HG02610 (cell line): Measurements from ENCODE around the gene NEK6.

ENCODE experiments used
- ATAC-seq: cut with Tn5 transposase; IDR thresholded peaks from one replicate; pipeline ENCODE4 v1.9.1; 2021; ENCODE audit warnings: mild to moderate bottlenecking, moderate library complexity; ENCODE audit not compliant: unreplicated experiment

The NEK6 gene

DNA sequence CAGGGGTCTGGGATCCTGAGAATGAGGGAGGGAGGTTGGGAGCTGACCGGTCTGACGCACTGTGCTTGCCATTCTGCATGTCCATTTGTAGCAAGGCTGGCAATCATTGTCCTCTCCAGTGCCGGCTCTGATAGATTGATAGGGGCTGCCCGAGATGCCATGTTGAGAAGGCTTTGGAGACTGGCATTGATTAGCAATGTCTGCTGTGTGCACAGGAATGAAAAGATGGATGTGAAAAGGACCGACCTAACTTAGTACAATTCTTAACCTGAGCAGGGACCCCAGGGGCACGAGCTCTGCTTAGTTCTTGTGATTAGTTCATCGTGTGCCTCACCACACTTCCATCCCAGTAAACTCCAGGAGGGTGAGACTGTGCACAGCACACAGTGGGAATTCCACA, 17.0 kb downstream of the NEK6 start:
- ATAC-seq: no peak

DNA sequence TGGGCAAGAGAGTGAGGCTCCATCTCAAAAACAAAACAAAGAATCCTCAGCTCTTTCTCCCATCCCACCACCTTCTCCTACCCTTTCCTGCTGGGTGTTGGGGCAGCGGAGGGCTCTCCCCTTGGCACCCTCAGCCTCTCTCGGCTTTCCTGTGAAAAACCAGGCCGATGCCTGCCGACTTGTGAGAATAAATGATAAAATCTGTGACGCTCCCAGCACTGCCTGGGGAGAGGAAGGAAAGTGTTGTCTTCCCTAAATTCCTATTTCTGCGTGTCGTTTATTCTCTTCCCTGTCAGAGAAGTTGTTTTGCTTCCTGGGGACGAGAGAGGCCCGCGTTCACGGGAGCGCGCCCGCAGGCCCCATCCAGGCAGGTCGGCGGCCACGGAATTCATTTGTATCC, 19.7 kb downstream of the NEK6 start:
- ATAC-seq: no peak

DNA sequence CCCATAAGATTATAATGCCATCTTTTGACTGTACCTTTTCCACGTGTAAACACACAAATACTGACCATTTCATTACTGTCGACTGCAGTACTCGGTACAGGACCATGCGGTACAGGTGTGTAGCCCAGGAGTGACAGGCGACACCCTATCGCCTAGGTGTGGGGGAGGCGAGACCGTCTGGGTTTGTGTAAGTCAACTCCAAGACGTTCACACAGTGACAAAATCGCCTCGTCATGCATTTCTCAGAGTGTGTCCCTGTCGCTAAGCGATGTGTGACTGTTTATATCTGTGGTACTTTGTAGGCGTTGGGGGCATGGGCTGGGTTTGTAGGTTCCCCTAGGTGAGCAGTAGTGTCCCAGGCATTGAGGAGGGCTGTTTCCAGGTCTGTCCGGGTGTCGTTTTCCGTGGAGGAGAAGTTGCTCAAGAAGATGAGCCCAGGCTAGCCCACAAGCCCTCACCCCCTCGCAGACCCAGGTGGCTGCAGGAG, 20.3 kb downstream of the NEK6 start:
- no peak for ATAC-seq

GRCh38 chr9:124279531-124280175, 21.9 kb downstream of the NEK6 start:
- no peak for ATAC-seq

DNA sequence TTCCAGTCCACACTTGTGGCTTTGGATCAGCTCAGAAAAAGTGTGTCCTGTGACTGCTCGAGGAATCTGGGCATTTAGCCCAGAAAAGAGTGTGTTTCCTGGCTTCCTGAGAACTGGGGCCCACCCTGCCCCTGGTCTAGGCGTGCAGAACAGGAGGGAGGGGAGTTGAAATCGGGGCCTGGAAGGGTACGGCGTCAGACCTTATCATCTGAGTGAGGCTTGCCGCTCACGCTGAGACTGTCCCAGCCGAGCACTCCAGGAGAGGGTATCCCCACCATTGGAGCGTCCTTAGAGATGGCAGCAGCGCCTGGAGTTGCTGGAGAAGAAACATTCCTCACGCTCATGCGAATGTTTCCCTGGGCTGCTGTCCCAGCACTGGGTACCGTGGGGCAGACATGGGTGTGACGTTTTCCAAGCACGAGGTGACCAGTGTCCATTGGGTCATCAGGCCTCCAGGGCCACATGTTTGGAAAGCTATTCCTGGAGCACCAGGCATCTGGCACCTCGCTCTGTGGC, 22.5 kb downstream of the NEK6 start:
- no peak for ATAC-seq

DNA sequence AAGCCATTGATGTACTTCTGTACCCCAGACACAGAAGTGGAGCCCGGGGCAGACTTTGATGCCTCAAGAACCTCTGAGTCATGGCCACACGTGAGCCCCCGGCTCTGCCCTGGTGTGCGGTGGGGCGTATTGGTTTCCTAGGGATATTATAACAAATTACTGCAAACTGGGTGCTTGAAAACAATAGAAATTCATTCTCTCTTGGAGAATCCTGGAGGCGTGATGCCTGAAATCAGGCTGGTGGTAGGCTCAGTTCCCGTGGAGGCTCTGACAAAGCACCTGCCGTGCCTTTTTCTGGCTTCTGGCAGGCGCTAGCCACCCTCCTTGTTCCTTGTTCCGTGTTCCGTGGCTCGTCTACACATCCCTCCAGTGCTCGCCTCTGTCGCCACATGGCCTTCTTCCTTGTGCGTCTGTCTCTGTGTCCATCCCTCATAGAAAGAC, 24.2 kb downstream of the NEK6 start:
- no peak for ATAC-seq

DNA sequence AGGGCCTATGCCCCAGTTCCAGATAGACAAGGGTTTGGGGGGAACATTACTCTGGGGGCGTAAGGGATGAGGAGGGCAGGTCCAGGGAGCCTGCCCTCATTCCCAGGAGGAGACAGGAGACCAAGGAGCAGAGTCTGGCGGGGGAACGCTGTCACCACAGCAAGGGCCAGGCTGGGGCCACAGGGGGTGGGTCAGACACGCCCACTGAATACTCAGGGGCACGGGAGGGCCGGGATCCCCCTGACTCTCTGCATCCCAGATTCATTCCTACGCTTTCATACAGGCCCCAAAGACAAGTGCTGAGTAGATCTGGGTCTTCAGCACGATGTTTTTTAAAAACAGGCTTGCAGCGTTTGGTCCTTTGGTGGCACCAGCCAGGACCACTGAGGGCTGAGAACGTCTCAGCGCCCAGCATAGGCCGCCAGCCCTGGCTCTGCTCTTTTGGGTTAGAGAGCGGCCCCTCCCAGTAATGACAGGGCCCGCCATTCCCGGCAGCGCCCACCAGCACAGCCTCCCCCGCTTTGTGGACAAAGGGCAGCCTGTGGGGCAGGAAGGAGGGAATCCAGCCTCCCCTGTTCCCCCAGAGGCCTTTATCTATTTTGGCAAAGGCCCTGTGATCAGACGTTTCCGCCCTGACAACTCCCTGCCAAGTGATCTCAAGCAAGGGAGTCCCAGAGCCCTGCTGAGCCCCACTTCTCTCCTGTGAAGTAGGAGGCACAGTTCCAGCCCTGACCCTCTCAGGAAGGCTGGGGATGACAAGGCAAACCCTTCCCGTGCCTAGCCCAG, 24.9 kb downstream of the NEK6 start:
- ATAC-seq: no peak

- no peak for ATAC-seq
Measured at GRCh38 chr9:124283228-124283814, 25.6 kb downstream of the NEK6 start.

DNA sequence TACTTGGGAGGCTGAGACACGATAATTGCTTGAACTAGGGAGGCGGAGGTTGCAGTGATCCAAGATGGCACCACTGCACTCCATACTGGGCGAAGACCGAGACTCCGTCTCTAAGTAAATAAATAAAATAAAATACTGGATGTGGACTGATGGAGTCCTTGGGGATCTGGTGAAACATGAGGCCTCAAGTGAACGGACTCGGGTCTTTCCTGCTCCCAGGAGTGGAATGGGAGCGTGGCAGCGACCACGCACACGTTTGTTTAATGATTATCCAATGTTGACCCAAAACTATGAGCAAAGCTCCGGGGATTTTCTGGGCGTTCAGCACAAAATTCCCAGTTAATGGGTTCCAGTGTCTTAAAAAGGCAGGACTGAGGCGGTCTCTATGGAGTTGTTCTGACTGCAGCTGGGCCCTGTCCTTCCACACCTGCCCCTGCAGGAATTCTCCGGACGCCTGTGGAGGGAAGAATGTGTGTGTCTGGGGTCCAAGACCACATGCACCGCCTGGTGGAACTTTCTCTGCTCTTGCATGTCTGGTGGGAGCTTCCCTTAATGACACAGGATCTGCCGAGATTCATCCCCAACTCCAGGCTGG, 26.6 kb downstream of the NEK6 start:
- no peak for ATAC-seq

DNA sequence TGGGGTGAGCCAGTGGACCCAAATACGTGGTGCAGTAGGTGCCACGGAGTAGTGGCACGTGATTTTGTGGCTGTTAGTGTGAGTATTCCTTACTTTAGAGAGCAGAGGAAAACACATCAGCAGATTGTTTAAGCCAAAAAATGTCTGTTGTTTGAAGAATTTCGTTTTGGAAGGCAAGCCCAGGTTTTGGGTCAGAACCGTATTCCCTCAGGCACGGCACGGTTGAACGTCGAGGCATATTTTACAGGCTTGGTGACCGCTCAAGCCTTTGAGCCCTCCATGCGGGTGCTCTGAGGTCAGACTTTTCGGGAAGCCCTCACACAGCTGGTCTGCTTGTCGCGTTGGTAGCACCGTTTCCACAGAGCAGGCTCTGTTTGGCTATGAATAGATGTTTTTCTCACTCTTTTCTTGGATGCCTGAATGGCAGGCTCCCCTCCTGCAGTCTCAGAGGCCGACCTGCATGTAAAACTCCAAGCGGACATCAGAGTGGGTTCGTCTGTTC, 27.2 kb downstream of the NEK6 start:
- no peak for ATAC-seq

GRCh38 chr9:124285490-124285889, 27.7 kb downstream of the NEK6 start:
- ATAC-seq: no peak

DNA sequence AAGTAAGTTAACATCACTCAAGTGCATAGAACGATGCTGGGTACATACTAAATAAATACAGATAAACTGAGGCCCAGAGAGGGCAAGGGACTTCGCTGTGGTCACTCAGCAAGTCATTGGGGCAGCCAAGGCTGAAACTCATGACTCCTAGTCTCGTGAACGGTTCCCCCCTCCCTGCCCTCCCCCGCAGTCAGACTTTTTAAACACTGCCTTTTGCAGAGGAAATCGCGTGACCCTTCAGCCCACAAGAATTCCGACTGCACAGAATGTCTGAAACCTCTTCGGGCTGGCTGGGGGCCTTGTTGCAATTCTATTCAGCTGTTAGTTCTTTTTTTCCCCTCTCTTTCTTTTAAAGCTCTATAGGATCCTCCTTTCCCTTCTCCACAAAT, 28.1 kb downstream of the NEK6 start:
- ATAC-seq: peak; percentile 30

- ATAC-seq: peak; percentile 51
Measured at GRCh38 chr9:124286292-124286931, 28.7 kb downstream of the NEK6 start.

DNA sequence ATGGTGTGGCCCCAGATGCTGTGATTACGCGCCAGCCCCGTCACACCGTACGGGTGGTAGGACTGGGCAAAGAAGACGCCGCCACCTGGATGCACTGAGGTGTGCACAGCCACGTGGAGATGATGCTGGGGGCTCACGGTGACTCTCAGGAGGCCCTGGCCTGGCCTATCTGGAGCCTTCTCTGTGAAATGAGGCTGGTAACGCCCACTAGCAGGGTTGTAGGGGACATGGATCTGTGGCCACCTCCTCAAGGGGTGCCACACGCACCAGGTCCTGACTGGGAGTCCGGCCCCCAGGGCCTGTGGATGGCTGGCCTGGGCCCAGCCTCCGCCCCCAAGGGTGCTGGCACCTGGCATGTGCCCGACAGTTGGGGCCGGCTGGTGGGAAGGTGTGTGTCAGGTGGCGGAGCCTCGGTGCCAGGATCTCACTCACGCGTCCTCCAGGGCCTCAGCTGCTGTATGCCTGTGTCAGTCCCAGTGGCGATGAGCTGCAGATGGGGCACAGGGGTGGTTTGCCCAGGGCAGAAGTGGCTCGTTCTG, 32.4 kb downstream of the NEK6 start:
- no peak for ATAC-seq

- ATAC-seq: no peak
Measured at GRCh38 chr9:124290743-124291554, 33.2 kb downstream of the NEK6 start.

GRCh38 chr9:124291801-124292396, 34.1 kb downstream of the NEK6 start:
- peak; percentile 57 for ATAC-seq

DNA sequence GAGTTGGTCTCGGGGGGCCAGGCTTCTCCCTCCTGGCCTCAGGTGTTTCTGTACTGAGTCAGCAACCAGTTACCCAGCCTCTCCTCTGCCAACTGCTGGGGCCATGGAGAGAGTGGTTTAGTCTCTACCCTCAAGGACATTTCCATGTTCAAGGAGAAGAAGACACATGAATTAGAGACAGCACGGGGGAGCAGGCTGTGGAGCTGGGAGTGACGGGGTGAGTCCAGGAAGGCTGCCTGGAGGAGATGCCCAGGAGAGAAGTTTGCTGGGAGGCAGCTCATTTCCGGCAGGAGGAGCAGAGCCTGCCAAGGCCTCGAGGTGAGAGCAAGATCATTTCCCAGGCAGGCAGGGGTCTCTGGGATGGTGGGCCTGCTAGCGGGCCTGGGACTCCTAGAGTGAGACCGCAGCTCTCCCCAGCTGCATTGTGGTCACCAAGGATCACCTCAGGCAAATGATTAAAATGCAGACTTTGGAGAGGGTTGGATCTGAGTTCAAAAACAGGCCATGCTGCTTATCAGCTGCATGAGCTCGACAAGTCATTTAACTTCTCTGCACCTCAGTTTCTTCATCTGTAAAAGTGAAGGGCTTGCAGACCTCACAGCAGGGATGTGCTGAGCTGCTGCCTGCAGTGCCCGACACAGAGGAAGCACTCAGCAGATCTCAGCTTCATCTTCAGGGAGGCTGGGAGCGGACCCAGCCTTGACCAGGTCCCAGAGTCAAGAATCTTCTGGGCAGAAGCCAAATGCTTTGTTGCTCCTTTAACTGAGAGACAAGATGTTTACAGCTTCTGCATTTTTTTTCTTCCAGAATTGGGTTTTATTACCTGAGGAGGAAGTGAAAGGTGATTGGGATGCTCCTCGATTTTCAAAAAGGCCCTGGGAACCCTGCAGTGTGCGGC, 35.2 kb downstream of the NEK6 start:
- no peak for ATAC-seq
